ENCODE measurements around the gene SEC14L5.

DNA sequence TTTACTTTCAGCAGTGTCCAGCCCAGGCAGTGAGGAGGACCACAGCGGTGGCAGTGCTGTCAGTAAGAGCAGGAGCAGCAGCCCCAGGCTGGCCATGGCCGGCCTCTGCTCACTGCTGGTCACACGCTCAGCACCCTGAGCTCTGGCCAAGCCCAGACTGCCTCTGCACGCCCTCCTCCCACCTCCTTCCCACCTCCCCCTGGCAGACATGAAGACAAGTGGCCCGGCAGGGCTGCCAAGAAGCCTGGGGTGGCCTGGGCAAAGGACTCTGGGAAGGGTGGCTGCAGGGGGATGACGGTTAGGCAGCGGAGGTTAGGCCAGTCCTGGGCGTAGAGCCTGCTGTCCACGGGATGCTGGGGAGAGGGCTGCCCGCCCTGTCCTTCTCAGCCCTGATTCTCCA is 107.7 kb downstream of the SEC14L5 start, which contains the start of gene C16orf89:
- TF ChIP-seq CTCF (IDR thresholded peaks at IDR 0.05) (no peak), POLR2A (IDR thresholded peaks at IDR 0.05) (no peak), POLR2AphosphoS5 (IDR thresholded peaks at IDR 0.05) (no peak), EP300 (IDR thresholded peaks at IDR 0.05; ENCODE audit: low read depth) (no peak)
